Right lobe of liver (tissue), 6 donors: Measurements from ENCODE around the gene IL1RN. TPM values are rescaled to one million over a fixed set of nuclear protein-coding genes. Genes with fewer than 3 reads are reported as not detected.

ENCODE experiments used
- ATAC-seq, 4 donors: fragments of 200-7000 bp; cut with Tn5 transposase; one replicate each; pipeline ENCODE4 v1.9.1; 2020; ENCODE audit warnings: mild to moderate bottlenecking in 4 of 4, moderate library complexity in 4 of 4
- DNase-seq, 3 donors: peaks; one replicate each; pipeline ENCODE4 v3.0.0-alpha.2; 2020
- H3K27ac ChIP-seq, 3 donors: fragments of 200-600 bp; one replicate each; pipeline ENCODE4 v1.8.0; 2022
- H3K27me3 ChIP-seq, 2 donors: fragments of 200-600 bp; one replicate each; pipeline ENCODE4 v1.8.0; 2022
- H3K36me3 ChIP-seq, 4 donors: fragments of 200-600 bp; sonication (generic) in 1 of 4; one replicate each; pipeline versions ENCODE4 v1.5.1 to v1.8.0; 2017 to 2022; ENCODE audit warnings: control low read depth in 1 of 4
- H3K4me1 ChIP-seq, 4 donors: fragments of 200-600 bp; sonication (generic) in 1 of 4; one replicate each; pipeline versions ENCODE4 v1.5.1 to v1.8.0; 2017 to 2022; ENCODE audit warnings: control low read depth in 1 of 4
- H3K4me3 ChIP-seq, 3 donors: fragments of 200-600 bp; one replicate each; pipeline ENCODE4 v1.8.0; 2022
- H3K9me3 ChIP-seq, 4 donors: fragments of 200-600 bp; sonication (generic) in 1 of 4; one replicate each; pipeline versions ENCODE4 v1.5.1 to v1.8.0; 2017 to 2022; ENCODE audit warnings: control low read depth in 1 of 4
- CTCF ChIP-seq, 4 donors: fragments of 200-600 bp in 3 of 4; fragments of 450-650 bp in 1 of 4; IDR thresholded peaks; one replicate each; pipeline versions ENCODE4 v1.5.1 to v1.8.0; 2016 to 2022; ENCODE audit warnings: antibody characterized with exemption in 4 of 4, mild to moderate bottlenecking in 2 of 4
- POLR2A ChIP-seq: fragments of 450-650 bp; IDR thresholded peaks from one replicate; pipeline ENCODE4 v1.6.1; 2017; ENCODE audit warnings: antibody characterized with exemption, mild to moderate bottlenecking
- WGBS: methylation state at CpG from one replicate; pipeline ENCODE4 v1.1.6; 2018; ENCODE audit warnings: low coverage, low lambda C conversion rate; ENCODE audit not compliant: insufficient coverage; ENCODE audit errors: missing lambda C conversion rate; 5-methylcytosine and 5-hydroxymethylcytosine counted together
- intact Hi-C, 2 donors: fragments of 100-400 bp; cut with DNase I; formaldehyde crosslinking; loops; one replicate each; pipeline versions ENCODE4 v1.11.2 to v1.14.1; 2022
- total RNA-seq, 6 experiments: library from RNA; depleted of rRNA in 2 of 6; stranded (reverse); fragments of >200 nt in 2 of 6; fragmentation: NEBNext Ultra II Directional in 3 of 6; extraction: Animal tissue kit (Norgen Biotek cat#: 25700) in 3 of 6; gene quantifications; one replicate each; pipeline versions ENCODE4 v1.1.0 to v1.2.4, GENCODE V29; 2016 to 2023
- donor health status: DM: no; HTN: yes; CAD: no.
- donor health status: DM: no; HTN: no; CAD: no.
- donor health status: DM: no; HTN: no; CAD: no.
- donor health status: DM: no; HTN: yes; CAD: no.
- donor health status: DM: no; HTN: yes; CAD: no.

IL1RN gene
- total RNA-seq, 6 experiments from 2014 or later = 14.5 to 98.1 (median 43.9) TPM

GRCh38 chr2:113112871-113113270 is 14.5 kb upstream of the IL1RN start:
- H3K9me3 ChIP-seq = no peaks in the 10 kb centered on the region
- 57% methylated on average over 6 of the region's 6 CpGs for WGBS
- ATAC-seq = no peak

GRCh38 chr2:113113807-113114206 is 13.6 kb upstream of the IL1RN start:
- ATAC-seq (no peak), DNase-seq (no peak)
- Histone ChIP-seq H3K36me3 (no peaks in the 10 kb centered on the region), H3K27me3 (no peaks in the 10 kb centered on the region), H3K4me1 (peaks cover 0 to 5% (median 0%) of the 10 kb centered on the region in 4 donors), H3K27ac (no peak overlapping the region), H3K4me3 (no peak overlapping the region), H3K9me3 (no peaks in the 10 kb centered on the region)
- 70% methylated on average over 3 of the region's 3 CpGs for WGBS
- TF ChIP-seq POLR2A = no peak
- no peak for TF ChIP-seq CTCF (IDR thresholded peaks at IDR 0.05)
- intact Hi-C loops = no loop called here

More at GRCh38 chr2:113112871-113113270, 14.5 kb upstream of the IL1RN start:
- Histone ChIP-seq H3K4me3 (no peak overlapping the region), H3K36me3 (no peaks in the 10 kb centered on the region), H3K27me3 (no peaks in the 10 kb centered on the region), H3K27ac (no peak overlapping the region), H3K4me1 (peaks cover 0 to 5% (median 0%) of the 10 kb centered on the region in 4 donors)
- no peak for DNase-seq
- intact Hi-C loops = no loop called here
- TF ChIP-seq POLR2A = no peak
- no peak for TF ChIP-seq CTCF (IDR thresholded peaks at IDR 0.05)

GRCh38 chr2:113114224-113114945 is 13.0 kb upstream of the IL1RN start:
- Histone ChIP-seq H3K36me3 (no peaks in the 10 kb centered on the region), H3K27ac (no peak overlapping the region), H3K9me3 (no peaks in the 10 kb centered on the region), H3K27me3 (no peaks in the 10 kb centered on the region), H3K4me3 (no peak overlapping the region), H3K4me1 (peaks cover 0 to 5% (median 0%) of the 10 kb centered on the region in 4 donors)
- DNase-seq (no peak), ATAC-seq (no peak)
- TF ChIP-seq POLR2A = no peak
- TF ChIP-seq CTCF (IDR thresholded peaks at IDR 0.05) = no peak
- 65% methylated on average over 6 of the region's 6 CpGs for WGBS
- intact Hi-C loops = no loop called here

GRCh38 chr2:113114996-113115395 is 12.4 kb upstream of the IL1RN start:
- peaks cover 0 to 5% (median 0%) of the 10 kb centered on the region in 4 donors for H3K4me1 ChIP-seq
- DNase-seq = no peak
- H3K36me3 ChIP-seq = no peaks in the 10 kb centered on the region
- no peak for ATAC-seq
- no peak for TF ChIP-seq CTCF (IDR thresholded peaks at IDR 0.05)
- TF ChIP-seq POLR2A = no peak
- no peak overlapping the region for H3K4me3 ChIP-seq
- no peak overlapping the region for H3K27ac ChIP-seq
- WGBS = 66% methylated on average over 3 of the region's 4 CpGs
- no peaks in the 10 kb centered on the region for H3K27me3 ChIP-seq
- H3K9me3 ChIP-seq = no peaks in the 10 kb centered on the region
- intact Hi-C loops = no loop called here
